Activated B cell treated with CpG ODN at 0.5 μM for 24 hours (primary cell): ENCODE data around the gene SH2D3C. TPM values are rescaled to one million over a fixed set of nuclear protein-coding genes. Genes with fewer than 3 reads are reported as not detected.

Experiments
- ATAC-seq: fragments of 200-7000 bp; cut with Tn5 transposase; one replicate; pipeline ENCODE4 v1.10.0; 2021; ENCODE audit warnings: low read depth, mild to moderate bottlenecking, moderate library complexity
- CTCF ChIA-PET: fragments of 350-600 bp; sonication (Branson Sonifier 250); formaldehyde crosslinking; loops from one replicate; lab custom pipeline; 2021; ENCODE audit warnings: antibody characterized with exemption; lab: Charles Lee
- POLR2A ChIA-PET: fragments of 350-600 bp; sonication (Branson Sonifier 250); formaldehyde crosslinking; loops from one replicate; lab custom pipeline; 2021; ENCODE audit warnings: antibody characterized with exemption; lab: Charles Lee
- DNase-seq: peaks from one replicate; pipeline ENCODE4 v3.0.0; 2022
- H3K27ac Mint-ChIP-seq: one replicate; pipeline ENCODE4 v1.8.0; 2020; ENCODE audit warnings: mixed read lengths
- H3K27me3 Mint-ChIP-seq: one replicate; pipeline ENCODE4 v1.8.0; 2021; ENCODE audit warnings: mixed read lengths
- H3K36me3 Mint-ChIP-seq: one replicate; pipeline ENCODE4 v1.8.0; 2021; ENCODE audit warnings: low read depth, mixed read lengths
- H3K4me1 Mint-ChIP-seq: one replicate; pipeline ENCODE4 v1.8.0; 2021; ENCODE audit warnings: mixed read lengths
- H3K4me3 Mint-ChIP-seq: one replicate; pipeline ENCODE4 v1.8.0; 2020; ENCODE audit warnings: mild to moderate bottlenecking, mixed read lengths
- H3K9me3 Mint-ChIP-seq: one replicate; pipeline ENCODE4 v1.8.0; 2020; ENCODE audit warnings: mixed read lengths
- CTCF ChIP-seq: fragments of 200-600 bp; IDR thresholded peaks from one replicate; pipeline ENCODE4 v1.8.0; 2022; ENCODE audit warnings: antibody characterized with exemption, mild to moderate bottlenecking
- intact Hi-C: fragments of 100-400 bp; cut with micrococcal nuclease; formaldehyde crosslinking; loops from one replicate; pipeline ENCODE4 v1.15.1; 2024
- total RNA-seq: library from RNA; stranded (reverse); gene quantifications from 2 replicates; pipeline ENCODE4 v1.2.3, GENCODE V29; 2022

SH2D3C gene
- total RNA-seq, 1 donor from 2014 or later = 51.8 TPM

GRCh38 chr9:127818574-127818973 is 40.1 kb upstream of the SH2D3C start:
- ATAC-seq = no peak
- no peaks in the 10 kb centered on the region for H3K27me3 Mint-ChIP-seq
- no peaks in the 10 kb centered on the region for H3K4me1 Mint-ChIP-seq
- no peak overlapping the region for H3K27ac Mint-ChIP-seq
- no peaks in the 10 kb centered on the region for H3K9me3 Mint-ChIP-seq
- no peak for TF ChIP-seq CTCF
- no peak overlapping the region for H3K4me3 Mint-ChIP-seq
- no peak for DNase-seq
- POLR2A ChIA-PET = interaction anchor here (0.7 kb wide), 1 partner anchor 71 kb away, joined by 3 read pairs; no protein-coding TSS in a partner anchor
- intact Hi-C loops = no loop called here
- peaks cover 41% of the 10 kb centered on the region for H3K36me3 Mint-ChIP-seq
- CTCF ChIA-PET = no interaction called here

- ChIA-PET POLR2A (no interaction called here), CTCF (no interaction called here)
- TF ChIP-seq CTCF = no peak
- no peaks in the 10 kb centered on the region for H3K27me3 Mint-ChIP-seq
- peaks cover 46% of the 10 kb centered on the region for H3K36me3 Mint-ChIP-seq
- H3K4me3 Mint-ChIP-seq = no peak overlapping the region
- H3K27ac Mint-ChIP-seq = no peak overlapping the region
- ATAC-seq (no peak), DNase-seq (no peak)
- H3K9me3 Mint-ChIP-seq = no peaks in the 10 kb centered on the region
- intact Hi-C loops = no loop called here
- H3K4me1 Mint-ChIP-seq = no peaks in the 10 kb centered on the region
Measured at GRCh38 chr9:127817881-127818434, 39.5 kb upstream of the SH2D3C start.

GRCh38 chr9:127816728-127817127 is 38.3 kb upstream of the SH2D3C start:
- no peak for ATAC-seq
- ChIA-PET CTCF (no interaction called here), POLR2A (no interaction called here)
- Mint-ChIP-seq H3K36me3 (peaks cover 56% of the 10 kb centered on the region), H3K9me3 (no peaks in the 10 kb centered on the region), H3K4me1 (no peaks in the 10 kb centered on the region), H3K27ac (no peak overlapping the region), H3K4me3 (no peak overlapping the region), H3K27me3 (no peaks in the 10 kb centered on the region)
- TF ChIP-seq CTCF = no peak
- no peak for DNase-seq
- intact Hi-C loops = no loop called here

GRCh38 chr9:127816362-127816725 is 37.9 kb upstream of the SH2D3C start:
- DNase-seq (no peak), ATAC-seq (no peak)
- intact Hi-C loops = no loop called here
- CTCF ChIA-PET = no interaction called here
- H3K27ac Mint-ChIP-seq = no peak overlapping the region
- TF ChIP-seq CTCF = no peak
- no peaks in the 10 kb centered on the region for H3K4me1 Mint-ChIP-seq
- no peaks in the 10 kb centered on the region for H3K9me3 Mint-ChIP-seq
- peaks cover 59% of the 10 kb centered on the region for H3K36me3 Mint-ChIP-seq
- no peak overlapping the region for H3K4me3 Mint-ChIP-seq
- H3K27me3 Mint-ChIP-seq = no peaks in the 10 kb centered on the region
- POLR2A ChIA-PET = no interaction called here

- no peaks in the 10 kb centered on the region for H3K27me3 Mint-ChIP-seq
- H3K4me1 Mint-ChIP-seq = no peaks in the 10 kb centered on the region
- DNase-seq (no peak), ATAC-seq (no peak)
- no peak for TF ChIP-seq CTCF
- no peaks in the 10 kb centered on the region for H3K9me3 Mint-ChIP-seq
- no peak overlapping the region for H3K4me3 Mint-ChIP-seq
- intact Hi-C loops = no loop called here
- H3K36me3 Mint-ChIP-seq = peaks cover 61% of the 10 kb centered on the region
- ChIA-PET POLR2A (no interaction called here), CTCF (no interaction called here)
- H3K27ac Mint-ChIP-seq = no peak overlapping the region
Measured at GRCh38 chr9:127815512-127816361, 37.3 kb upstream of the SH2D3C start.
